HepG2 (cell line): ENCODE results near the gene ADCY9. TPM values are rescaled to one million over a fixed set of nuclear protein-coding genes. Genes with fewer than 3 reads are reported as not detected.
A peak's percentile ranks its signal among the peaks of the same experiment; 100 is the strongest.

Source experiments
- FOSL2 ChIP-seq: sonication (generic); formaldehyde crosslinking; IDR thresholded peaks from 2 replicates; pipeline ENCODE4 v1.4.0; 2020; ENCODE audit warnings: missing genetic modification reagents
- HDAC1 ChIP-seq: sonication (generic); formaldehyde crosslinking; IDR thresholded peaks from 2 replicates; pipeline ENCODE4 v1.5.1; 2020; ENCODE audit warnings: mild to moderate bottlenecking, missing genetic modification reagents
- MAFK ChIP-seq, 2 experiments: IDR thresholded peaks in 1 of 2; conservative IDR thresholded peaks in 1 of 2; 2 replicates each; pipeline ENCODE4 v1.6.1; 2011; ENCODE audit warnings: improper control_type of control experiment in 2 of 2, low read length in 2 of 2
- PRMT3 ChIP-seq: sonication (generic); formaldehyde crosslinking; IDR thresholded peaks from 2 replicates; pipeline ENCODE4 v1.8.1; 2022; ENCODE audit warnings: low read depth, mild to moderate bottlenecking, moderate library complexity, missing genetic modification reagents, borderline replicate concordance
- SIN3B ChIP-seq: fragments of 150-350 bp; IDR thresholded peaks from 2 replicates; pipeline ENCODE4 v1.6.1; 2014; ENCODE audit warnings: low read length
- STAG1 ChIP-seq: sonication (generic); formaldehyde crosslinking; IDR thresholded peaks from 2 replicates; pipeline ENCODE4 v1.4.0; 2020; ENCODE audit warnings: missing genetic modification reagents
- ZNF530 ChIP-seq: sonication (generic); formaldehyde crosslinking; IDR thresholded peaks from 2 replicates; pipeline ENCODE4 v1.5.0; 2020; ENCODE audit warnings: low read depth, mild to moderate bottlenecking, missing genetic modification reagents
- ZNF598 ChIP-seq: sonication (generic); formaldehyde crosslinking; IDR thresholded peaks from 2 replicates; pipeline ENCODE4 v1.5.1; 2020; ENCODE audit warnings: mild to moderate bottlenecking, missing genetic modification reagents, borderline replicate concordance
- polyA plus RNA-seq, 8 experiments: library from polyadenylated mRNA; depleted of rRNA in 3 of 8; stranded (reverse) in 7 of 8; unstranded in 1 of 8; fragments of >200 nt; fragmentation: Illumina TruSeq in 4 of 8; extraction: Trizol in 4 of 8; gene quantifications; 2 replicates each; pipeline versions ENCODE4 v1.2.1 to v1.2.3, GENCODE V29; 2011 to 2016; ENCODE audit warnings: low read depth in 4 of 8, missing spikeins in 1 of 8, mixed read lengths in 1 of 8; ENCODE audit not compliant: insufficient read depth in 1 of 8
- total RNA-seq, 5 experiments: library from RNA; depleted of rRNA; stranded (reverse); fragments of >200 nt; fragmentation: Illumina TruSeq; extraction: Trizol; gene quantifications; 2 replicates each; pipeline ENCODE4 v1.2.3, GENCODE V29; 2016; ENCODE audit warnings: low read depth in 1 of 5
- TF ChIP-seq, protein P1 (sequence below): sonication (generic); formaldehyde crosslinking; IDR thresholded peaks from 2 replicates; pipeline ENCODE4 v1.9.0; 2022; ENCODE audit warnings: low read depth, missing genetic modification reagents
- TF ChIP-seq, protein P2 (sequence below): sonication (generic); formaldehyde crosslinking; IDR thresholded peaks from 2 replicates; pipeline ENCODE4 v1.9.0; 2021; ENCODE audit warnings: missing genetic modification reagents, borderline replicate concordance
- TF ChIP-seq, protein P3 (sequence below): sonication (generic); formaldehyde crosslinking; IDR thresholded peaks from 2 replicates; pipeline ENCODE4 v1.4.0; 2020; ENCODE audit warnings: missing genetic modification reagents
- TF ChIP-seq, protein P4 (sequence below): sonication (generic); formaldehyde crosslinking; IDR thresholded peaks from 2 replicates; pipeline ENCODE4 v1.4.0; 2020; ENCODE audit warnings: missing genetic modification reagents

ADCY9 gene
- total and polyA plus RNA-seq, 2 of the 13 experiments (the other 11 are each of a cell fraction or from before 2014, with no cell fraction given): 11.2 to 13.9 TPM

DNA sequence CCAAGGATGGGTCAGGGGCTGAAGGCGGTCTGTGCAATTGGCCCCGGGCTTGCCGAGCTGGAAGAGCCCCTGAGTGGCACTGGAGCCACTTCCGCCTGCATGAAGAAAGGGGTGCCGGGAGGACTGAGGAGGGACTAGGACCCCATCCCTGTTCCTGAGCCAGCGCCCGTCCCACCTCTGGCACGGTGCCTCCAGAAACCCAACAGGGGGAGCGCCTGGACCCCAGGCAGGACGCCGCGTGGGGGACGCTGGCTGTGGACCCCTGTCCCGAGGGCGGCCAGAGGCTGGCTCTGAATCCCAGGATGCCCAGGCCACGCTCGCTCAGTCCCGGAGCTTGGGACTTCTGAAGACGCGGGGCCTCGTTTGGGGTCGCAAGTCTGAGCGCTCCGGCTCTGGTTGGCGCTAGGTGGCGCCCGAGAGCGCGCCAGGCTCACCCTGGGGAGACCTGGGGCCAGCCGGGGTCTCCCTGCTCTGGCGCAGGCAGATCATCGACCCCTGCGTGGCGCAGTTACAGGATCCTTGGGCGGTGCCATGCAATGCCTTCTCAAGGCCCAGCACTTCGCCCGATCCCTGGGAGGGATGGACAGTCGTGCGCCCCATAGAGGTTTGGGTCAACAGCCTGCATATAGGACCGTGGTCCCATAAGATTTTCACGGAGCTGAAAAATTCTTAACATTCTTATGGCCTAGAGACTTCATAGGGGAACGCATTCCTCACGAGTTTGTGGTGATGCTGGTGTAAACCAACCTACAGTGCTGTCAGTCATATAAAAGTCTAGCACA, 177.2 kb downstream of the ADCY9 start (continued):
- TF ChIP-seq, protein P1, sequence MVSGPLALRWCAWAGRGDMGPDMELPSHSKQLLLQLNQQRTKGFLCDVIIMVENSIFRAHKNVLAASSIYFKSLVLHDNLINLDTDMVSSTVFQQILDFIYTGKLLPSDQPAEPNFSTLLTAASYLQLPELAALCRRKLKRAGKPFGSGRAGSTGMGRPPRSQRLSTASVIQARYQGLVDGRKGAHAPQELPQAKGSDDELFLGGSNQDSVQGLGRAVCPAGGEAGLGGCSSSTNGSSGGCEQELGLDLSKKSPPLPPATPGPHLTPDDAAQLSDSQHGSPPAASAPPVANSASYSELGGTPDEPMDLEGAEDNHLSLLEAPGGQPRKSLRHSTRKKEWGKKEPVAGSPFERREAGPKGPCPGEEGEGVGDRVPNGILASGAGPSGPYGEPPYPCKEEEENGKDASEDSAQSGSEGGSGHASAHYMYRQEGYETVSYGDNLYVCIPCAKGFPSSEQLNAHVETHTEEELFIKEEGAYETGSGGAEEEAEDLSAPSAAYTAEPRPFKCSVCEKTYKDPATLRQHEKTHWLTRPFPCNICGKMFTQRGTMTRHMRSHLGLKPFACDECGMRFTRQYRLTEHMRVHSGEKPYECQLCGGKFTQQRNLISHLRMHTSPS (CRISPR knock-in tag): 0 out of 2 replicates have a peak, but pooled peaks have one; percentile 44
- TF ChIP-seq FOSL2 (CRISPR knock-in tag) (no peak), ZNF598 (CRISPR knock-in tag) (0 out of 2 replicates have a peak, but pooled peaks have one; percentile 21), SIN3B (no peak), PRMT3 (CRISPR knock-in tag) (no peak), STAG1 (CRISPR knock-in tag) (peak; percentile 82), HDAC1 (CRISPR knock-in tag) (peak; percentile 41; the same call in 1 of the 2 replicates), ZNF530 (CRISPR knock-in tag) (no peak), MAFK (conservative IDR thresholded peaks at IDR 0.05 in 1 of 2, IDR thresholded peaks at IDR 0.05 in 1 of 2; ENCODE audit: low read length in 2 of 2) (no peak)
- TF ChIP-seq, protein P2, sequence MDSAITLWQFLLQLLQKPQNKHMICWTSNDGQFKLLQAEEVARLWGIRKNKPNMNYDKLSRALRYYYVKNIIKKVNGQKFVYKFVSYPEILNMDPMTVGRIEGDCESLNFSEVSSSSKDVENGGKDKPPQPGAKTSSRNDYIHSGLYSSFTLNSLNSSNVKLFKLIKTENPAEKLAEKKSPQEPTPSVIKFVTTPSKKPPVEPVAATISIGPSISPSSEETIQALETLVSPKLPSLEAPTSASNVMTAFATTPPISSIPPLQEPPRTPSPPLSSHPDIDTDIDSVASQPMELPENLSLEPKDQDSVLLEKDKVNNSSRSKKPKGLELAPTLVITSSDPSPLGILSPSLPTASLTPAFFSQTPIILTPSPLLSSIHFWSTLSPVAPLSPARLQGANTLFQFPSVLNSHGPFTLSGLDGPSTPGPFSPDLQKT (CRISPR knock-in tag): 0 out of 2 replicates have a peak, but pooled peaks have one; percentile 29
- TF ChIP-seq, protein P3, sequence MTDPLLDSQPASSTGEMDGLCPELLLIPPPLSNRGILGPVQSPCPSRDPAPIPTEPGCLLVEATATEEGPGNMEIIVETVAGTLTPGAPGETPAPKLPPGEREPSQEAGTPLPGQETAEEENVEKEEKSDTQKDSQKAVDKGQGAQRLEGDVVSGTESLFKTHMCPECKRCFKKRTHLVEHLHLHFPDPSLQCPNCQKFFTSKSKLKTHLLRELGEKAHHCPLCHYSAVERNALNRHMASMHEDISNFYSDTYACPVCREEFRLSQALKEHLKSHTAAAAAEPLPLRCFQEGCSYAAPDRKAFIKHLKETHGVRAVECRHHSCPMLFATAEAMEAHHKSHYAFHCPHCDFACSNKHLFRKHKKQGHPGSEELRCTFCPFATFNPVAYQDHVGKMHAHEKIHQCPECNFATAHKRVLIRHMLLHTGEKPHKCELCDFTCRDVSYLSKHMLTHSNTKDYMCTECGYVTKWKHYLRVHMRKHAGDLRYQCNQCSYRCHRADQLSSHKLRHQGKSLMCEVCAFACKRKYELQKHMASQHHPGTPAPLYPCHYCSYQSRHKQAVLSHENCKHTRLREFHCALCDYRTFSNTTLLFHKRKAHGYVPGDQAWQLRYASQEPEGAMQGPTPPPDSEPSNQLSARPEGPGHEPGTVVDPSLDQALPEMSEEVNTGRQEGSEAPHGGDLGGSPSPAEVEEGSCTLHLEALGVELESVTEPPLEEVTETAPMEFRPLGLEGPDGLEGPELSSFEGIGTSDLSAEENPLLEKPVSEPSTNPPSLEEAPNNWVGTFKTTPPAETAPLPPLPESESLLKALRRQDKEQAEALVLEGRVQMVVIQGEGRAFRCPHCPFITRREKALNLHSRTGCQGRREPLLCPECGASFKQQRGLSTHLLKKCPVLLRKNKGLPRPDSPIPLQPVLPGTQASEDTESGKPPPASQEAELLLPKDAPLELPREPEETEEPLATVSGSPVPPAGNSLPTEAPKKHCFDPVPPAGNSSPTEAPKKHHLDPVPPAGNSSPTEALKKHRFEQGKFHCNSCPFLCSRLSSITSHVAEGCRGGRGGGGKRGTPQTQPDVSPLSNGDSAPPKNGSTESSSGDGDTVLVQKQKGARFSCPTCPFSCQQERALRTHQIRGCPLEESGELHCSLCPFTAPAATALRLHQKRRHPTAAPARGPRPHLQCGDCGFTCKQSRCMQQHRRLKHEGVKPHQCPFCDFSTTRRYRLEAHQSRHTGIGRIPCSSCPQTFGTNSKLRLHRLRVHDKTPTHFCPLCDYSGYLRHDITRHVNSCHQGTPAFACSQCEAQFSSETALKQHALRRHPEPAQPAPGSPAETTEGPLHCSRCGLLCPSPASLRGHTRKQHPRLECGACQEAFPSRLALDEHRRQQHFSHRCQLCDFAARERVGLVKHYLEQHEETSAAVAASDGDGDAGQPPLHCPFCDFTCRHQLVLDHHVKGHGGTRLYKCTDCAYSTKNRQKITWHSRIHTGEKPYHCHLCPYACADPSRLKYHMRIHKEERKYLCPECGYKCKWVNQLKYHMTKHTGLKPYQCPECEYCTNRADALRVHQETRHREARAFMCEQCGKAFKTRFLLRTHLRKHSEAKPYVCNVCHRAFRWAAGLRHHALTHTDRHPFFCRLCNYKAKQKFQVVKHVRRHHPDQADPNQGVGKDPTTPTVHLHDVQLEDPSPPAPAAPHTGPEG (CRISPR knock-in tag): 0 out of 2 replicates have a peak, but pooled peaks have one; percentile 19
- TF ChIP-seq, protein P4, sequence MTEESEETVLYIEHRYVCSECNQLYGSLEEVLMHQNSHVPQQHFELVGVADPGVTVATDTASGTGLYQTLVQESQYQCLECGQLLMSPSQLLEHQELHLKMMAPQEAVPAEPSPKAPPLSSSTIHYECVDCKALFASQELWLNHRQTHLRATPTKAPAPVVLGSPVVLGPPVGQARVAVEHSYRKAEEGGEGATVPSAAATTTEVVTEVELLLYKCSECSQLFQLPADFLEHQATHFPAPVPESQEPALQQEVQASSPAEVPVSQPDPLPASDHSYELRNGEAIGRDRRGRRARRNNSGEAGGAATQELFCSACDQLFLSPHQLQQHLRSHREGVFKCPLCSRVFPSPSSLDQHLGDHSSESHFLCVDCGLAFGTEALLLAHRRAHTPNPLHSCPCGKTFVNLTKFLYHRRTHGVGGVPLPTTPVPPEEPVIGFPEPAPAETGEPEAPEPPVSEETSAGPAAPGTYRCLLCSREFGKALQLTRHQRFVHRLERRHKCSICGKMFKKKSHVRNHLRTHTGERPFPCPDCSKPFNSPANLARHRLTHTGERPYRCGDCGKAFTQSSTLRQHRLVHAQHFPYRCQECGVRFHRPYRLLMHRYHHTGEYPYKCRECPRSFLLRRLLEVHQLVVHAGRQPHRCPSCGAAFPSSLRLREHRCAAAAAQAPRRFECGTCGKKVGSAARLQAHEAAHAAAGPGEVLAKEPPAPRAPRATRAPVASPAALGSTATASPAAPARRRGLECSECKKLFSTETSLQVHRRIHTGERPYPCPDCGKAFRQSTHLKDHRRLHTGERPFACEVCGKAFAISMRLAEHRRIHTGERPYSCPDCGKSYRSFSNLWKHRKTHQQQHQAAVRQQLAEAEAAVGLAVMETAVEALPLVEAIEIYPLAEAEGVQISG: peak; percentile 14; the same call in 1 of the 2 replicates
